SKM-1 treated with dmso at 0.1 percent for 144 hours (cell line): ENCODE measurements around the gene KRTAP5-4.
"Not testable (repeated sequence)": the region's sequence is repeated elsewhere in the genome, so short reads cannot be mapped to it uniquely, and the experiment has no call there.

Source experiments
- DNase-seq: peaks from one replicate; lab custom pipeline; 2025; ENCODE audit not compliant: unreplicated experiment; lab: John Stamatoyannopoulos, UW

Gene KRTAP5-4

GRCh38 chr11:1604181-1604580 is 17.8 kb downstream of the KRTAP5-4 start:
- no peak for DNase-seq

GRCh38 chr11:1603629-1604028 is 18.3 kb downstream of the KRTAP5-4 start:
- DNase-seq, result no peak

DNA sequence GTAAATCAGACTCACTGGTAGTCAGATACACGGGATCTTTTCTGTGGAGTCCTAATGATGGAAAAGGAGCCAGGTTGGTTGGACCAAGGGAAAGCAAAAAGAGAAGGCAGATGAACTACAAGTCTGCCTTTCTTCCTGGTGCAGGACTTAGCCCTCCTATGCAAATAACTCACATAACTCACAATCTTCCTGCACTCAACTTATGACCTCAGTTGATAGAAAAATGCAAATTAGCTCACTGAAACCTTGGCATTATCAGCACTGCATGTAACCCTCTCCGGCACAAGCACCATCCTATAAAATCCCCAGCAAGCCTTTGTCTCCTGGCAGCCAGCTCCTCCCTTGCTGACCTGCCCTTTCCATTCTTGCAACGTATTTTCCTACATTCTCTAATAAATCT is 20.3 kb downstream of the KRTAP5-4 start:
- not testable (repeated sequence) for DNase-seq

GRCh38 chr11:1600626-1601025 is 21.3 kb downstream of the KRTAP5-4 start:
- DNase-seq, result no peak

DNA sequence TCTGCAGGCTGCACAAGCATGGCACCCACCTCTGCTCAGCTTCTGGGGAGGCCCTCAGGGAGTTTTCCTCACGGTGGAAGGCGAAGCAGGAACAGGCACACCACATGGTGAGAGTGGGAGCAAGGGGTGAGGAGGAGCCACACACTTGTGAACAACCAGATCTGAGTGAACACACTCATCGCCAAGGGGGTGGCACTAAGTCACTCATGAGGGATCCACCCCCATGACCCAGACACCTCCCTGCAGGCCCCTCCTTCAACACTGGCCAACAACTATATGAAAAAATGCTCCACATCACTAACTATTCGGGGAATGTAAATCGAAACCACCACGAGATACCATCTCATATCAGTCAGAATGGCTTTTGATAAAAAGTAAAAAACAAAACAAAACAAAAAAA is 23.1 kb downstream of the KRTAP5-4 start:
- DNase-seq, result no peak

GRCh38 chr11:1598406-1598805 is 23.5 kb downstream of the KRTAP5-4 start:
- not testable (repeated sequence) for DNase-seq

- no peak for DNase-seq
Observed at GRCh38 chr11:1597994-1598380, 24.0 kb downstream of the KRTAP5-4 start, which contains the start of gene KRTAP5-2. KRTAP5-2 (minus strand) TSS chr11:1598294; CDS start chr11:1598250, 44 bp downstream.

- DNase-seq, result no peak
Observed at GRCh38 chr11:1597331-1597993, 24.5 kb downstream of the KRTAP5-4 start.

DNA sequence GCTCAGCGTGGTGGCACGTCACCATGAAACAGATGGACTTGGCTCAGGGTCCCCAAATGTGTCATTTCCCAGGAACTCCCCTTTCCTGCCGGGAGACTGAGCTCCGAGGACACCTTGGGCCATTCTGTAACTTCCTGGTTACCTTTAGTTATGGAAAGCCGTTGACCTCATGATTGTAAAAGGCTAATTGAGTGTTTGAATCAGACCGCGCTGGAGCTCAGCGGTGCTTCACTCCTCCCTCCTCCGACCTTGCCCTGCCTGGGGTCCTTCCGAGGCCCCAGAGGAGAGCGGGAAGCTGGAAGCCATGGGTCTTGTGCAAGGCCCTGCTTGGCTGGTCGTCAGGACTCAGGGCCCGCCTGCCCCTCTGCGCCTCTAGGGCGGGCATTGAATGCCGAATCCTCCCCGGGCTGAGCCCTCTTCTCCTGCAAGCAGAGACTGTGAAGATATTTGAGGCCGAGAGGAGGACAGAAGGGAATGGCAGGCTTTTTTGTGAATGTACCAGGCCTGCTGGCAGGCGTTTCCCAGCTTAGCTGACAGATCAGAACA is 25.3 kb downstream of the KRTAP5-4 start:
- not testable (repeated sequence) for DNase-seq

- not testable (repeated sequence) for DNase-seq
Observed at GRCh38 chr11:1595994-1596575, 25.9 kb downstream of the KRTAP5-4 start.

DNA sequence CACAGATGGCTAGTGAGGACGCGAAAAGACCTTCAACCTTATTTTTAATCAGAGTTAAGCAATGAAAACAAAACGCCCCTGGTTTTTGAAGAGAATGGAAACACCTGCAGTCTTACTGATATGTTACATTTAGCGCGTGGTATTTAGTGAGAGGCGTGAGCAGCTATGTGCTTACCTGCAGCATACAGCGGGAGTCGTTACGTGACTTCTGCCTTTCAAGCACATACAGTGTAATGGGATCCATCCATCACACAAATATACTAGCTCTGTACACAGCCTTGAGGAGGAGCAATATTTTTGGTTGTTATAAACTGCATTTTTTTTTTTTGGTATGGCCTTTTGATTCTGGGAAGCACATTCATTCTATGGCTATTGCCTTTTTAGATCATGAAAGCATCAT is 29.3 kb downstream of the KRTAP5-4 start:
- DNase-seq, result no peak

- no peak for DNase-seq
Observed at GRCh38 chr11:1589996-1590395, 31.9 kb downstream of the KRTAP5-4 start.

DNA sequence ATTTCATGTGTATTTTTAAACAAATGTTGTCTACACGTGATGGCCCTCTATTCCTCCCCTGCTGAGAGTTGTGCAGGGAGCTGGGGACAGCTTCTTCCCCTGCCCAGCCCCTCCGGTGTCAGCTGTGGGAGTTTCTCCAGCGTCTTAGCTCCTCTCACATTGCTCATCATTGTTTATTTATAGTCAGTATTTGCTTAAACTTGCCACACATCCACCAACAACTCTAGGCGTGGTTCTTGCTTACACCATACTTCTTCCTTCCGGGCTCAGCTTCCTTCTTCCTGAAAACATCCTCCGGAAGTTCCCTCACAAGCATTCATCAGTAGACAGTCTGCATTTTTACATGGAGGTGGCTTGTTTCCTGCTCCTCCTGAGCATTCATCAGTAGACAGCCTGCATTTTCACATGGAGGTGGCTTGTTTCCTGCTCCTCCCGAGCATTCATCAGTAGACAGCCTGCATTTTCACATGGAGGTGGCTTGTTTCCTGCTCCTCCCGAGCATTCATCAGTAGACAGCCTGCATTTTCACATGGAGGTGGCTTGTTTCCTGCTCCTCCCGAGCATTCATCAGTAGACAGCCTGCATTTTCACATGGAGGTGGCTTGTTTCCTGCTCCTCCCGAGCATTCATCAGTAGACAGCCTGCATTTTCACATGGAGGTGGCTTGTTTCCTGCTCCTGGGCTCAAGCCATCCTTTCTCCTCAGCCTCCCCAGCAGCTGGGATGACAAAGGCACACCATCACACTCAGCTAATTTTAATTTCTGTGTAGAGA is 32.6 kb downstream of the KRTAP5-4 start:
- peak; percentile 34 for DNase-seq

GRCh38 chr11:1586699-1587098 is 35.2 kb downstream of the KRTAP5-4 start:
- DNase-seq, result no peak

GRCh38 chr11:1584661-1585370 is 37.1 kb downstream of the KRTAP5-4 start, which contains the start of gene KRTAP5-1:
KRTAP5-1 (minus strand) TSS chr11:1585283; CDS start chr11:1585249, 34 bp downstream.
- not testable (repeated sequence) for DNase-seq

DNA sequence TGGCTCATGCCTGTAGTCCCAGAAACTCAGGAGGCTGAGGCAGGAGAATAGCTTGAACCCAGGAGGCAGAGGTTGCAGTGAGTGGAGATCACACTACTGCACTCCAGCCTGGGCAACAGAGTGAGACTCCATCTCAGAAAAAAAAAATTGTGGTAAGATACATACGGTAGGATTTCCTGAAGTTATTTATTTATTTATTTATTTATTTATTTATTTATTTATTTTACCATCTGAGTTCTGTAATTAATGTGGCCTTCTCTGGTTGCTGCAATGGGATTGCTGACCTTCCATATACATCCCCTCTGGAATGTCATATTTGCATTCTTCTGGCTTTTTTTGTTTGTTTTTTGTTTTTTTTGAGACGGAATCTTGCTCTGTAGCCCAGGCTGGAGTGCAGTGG is 39.0 kb downstream of the KRTAP5-4 start:
- not testable (repeated sequence) for DNase-seq

DNA sequence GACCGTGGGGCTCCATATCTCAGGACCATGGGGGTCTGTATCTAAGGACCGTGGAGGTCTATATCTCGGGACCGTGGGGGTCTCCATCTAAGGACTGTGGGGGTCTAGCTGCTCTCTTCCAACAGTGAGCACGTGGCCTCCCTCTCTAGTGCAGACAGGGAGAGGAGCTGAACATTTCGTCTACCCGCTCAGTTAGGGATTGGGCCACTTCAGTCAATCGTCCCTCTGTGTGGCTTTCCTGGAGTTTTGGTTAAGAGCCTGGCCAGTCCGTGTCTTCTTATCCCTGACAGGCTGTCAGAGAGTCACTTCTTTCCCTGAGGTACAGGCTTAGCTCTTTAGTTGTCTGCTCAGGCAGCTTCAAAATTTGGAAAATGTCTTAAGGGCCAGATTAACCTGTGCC is 40.0 kb downstream of the KRTAP5-4 start:
- no peak for DNase-seq

GRCh38 chr11:1576825-1577224 is 45.1 kb downstream of the KRTAP5-4 start:
- no peak for DNase-seq

- not testable (repeated sequence) for DNase-seq
Observed at GRCh38 chr11:1575756-1576155, 46.2 kb downstream of the KRTAP5-4 start.

GRCh38 chr11:1574933-1575242 is 47.0 kb downstream of the KRTAP5-4 start:
- DNase-seq, result no peak
